GM15510 (cell line): Measurements from ENCODE around the gene TGFBI.

Experiments used
- POLR2A ChIP-seq: IDR thresholded peaks from 3 replicates; pipeline ENCODE4 v1.6.1; 2011; ENCODE audit warnings: borderline replicate concordance; ENCODE audit not compliant: insufficient read length; ENCODE audit errors: extremely low read depth

The TGFBI gene

DNA sequence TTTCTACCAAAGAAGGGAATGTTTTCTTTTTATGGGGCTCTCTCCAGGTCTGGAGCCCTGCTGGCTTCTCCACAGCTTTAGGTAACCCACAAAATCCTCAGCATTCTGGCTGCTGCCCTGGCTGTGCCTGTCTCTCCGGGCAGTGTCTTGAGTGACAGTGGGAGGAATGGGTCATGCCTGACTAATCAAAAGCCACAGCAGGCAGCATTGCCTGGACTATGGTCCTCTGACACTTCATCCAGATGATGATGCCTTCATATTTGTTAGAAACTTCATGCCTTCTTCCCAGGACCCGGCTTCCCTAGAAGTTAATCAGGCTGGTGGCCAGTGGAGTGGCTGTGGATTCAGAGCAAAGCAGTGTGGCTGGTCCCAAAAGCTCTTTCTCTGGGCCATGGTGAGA is 32.2 kb upstream of the TGFBI start:
- TF ChIP-seq POLR2A: no peak

DNA sequence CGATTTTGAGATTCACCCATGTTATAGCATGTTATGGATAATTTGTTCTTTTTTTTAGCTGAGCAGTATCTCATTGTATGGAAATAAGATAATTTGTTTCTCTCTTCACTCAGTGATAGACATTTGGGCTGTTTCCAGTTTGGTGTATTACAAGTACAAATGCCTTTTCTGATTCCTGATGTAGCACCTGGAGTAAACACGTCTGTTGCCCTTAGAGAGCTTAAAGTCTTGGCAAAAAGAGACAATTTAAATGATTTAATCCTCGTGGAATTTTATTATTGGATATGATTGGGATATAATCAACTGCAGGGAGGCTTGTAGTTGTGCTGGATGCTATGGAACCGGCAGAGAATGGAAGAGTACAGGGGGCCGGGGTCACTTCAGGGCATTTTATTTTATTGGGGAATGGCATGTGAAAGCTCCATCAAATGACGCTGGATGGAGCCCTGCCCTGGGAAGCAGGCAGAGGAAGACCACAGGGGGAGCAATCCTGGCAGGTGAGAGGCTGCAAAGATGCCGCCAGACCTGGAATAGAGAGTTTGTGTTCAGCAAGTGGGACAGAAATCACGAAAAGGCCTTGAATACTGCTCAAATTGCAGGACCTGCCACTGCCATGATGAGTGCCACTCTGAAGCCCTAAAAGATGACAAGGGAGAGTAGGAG is 31.0 kb upstream of the TGFBI start:
- no peak for TF ChIP-seq POLR2A

DNA sequence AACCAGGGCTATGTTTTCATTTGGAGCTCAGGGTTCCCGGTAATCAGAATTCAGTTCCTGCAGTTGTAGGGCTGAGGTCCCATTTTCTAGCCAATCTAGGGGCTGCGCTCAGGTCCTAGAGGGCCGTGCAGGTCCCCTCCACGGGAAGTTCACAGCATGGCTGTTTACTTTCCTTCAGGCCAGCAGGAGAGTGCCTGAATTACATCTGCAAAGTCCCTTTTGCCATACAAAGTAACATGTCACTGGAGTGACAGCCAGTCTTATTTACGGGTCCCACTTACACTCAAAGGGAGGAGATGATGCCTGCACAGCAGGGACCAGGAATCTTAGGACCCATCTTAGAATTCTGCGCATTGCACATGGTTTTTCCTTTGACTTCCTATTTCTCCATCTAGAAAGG is 29.9 kb upstream of the TGFBI start:
- TF ChIP-seq POLR2A: no peak

DNA sequence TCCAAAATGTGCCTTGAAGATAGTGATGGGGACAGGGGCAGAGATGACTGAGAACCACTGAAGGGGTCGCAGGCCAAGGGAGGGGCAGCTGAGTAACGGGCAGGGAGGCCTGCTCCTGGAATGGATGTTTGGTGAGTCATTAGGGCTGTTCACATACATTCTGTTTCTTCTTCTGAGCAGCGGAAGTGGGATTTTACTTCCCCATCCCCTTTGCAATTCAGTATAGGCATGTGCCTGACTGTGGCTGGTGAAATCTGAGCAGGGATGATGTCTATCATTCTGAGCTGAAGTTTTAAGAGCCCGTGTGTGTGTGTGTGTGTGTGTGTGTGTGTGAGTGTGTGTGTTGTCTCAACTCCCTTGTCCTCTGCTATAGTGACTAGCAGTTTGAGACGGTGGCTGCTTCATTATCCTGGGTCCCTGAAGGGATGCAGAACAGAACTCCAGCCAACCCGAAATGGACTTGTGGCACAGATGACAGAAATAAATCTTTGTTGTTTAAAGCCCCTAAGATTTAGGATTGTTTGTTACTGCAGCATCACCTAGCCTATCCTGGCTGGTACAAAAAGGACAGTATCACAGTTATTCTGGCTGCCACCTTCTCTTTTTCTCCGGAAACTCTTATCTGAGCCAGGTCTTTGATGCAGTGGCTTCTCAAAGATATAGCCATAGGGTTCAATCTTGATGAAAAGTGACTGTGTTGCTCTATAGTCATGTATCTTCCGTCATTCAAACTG is 29.2 kb upstream of the TGFBI start:
- TF ChIP-seq POLR2A: no peak

DNA sequence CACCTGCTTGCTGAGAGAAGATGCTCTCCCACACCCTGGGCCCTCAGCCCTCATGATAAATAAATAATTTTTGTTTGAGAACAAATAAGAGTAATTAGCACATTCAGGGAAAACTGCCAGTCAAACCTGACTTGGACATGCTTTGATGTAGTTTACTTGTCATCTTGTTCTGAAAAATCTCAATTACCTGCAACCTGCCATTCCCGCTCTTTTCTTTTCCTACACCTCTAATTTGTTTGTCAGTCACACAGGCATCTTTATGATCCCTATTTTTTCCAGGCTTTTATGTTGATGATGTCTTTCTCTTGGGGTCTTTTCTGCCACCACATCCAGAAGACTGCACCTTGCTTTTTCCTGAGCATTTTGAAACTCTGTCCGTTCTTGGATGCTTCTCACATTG is 28.6 kb upstream of the TGFBI start:
- TF ChIP-seq POLR2A: no peak

DNA sequence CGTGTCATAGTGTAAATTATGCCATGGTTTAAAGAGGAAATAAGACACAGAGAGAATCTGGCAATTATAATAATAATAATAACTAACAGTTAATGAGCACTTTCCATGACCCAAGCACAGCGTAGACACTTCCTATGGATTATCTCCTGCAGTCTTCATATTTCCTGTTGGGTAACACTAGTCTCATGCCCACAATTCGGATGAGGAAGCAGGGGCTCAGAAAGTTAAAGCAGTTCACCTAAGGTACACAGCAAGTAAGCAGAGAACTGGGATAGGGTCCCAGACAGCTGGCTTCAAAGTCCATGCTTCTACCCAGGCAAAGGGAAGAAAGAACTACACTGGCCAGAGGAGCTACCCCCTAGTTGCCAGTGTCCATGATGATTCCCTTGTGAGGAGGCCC is 27.9 kb upstream of the TGFBI start:
- no peak for TF ChIP-seq POLR2A

DNA sequence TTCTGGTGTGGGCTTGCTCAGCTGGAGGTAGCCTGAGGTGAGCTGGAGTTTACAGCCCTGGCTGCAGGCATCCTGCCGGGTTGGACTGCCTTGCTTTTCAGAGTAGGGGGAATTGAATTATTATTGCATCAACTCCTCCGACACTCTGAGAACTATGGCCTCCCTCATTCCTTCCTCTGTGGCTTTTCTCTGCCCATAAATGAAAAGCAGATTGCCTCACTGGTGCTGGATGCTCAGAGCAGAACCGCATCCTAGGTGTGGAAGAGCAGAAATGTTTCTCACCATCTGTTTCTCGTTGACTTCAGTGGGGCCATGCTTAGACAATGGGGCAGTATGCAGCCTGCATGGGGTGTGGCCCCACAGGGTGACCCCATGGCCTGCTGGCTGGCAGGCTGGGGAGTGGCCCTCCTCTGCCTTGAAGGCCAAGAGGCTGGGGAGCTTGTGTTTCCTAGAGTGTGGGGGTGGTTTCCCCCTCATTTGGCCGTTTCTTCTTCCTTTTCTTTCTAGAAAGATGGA is 27.3 kb upstream of the TGFBI start:
- no peak for TF ChIP-seq POLR2A

DNA sequence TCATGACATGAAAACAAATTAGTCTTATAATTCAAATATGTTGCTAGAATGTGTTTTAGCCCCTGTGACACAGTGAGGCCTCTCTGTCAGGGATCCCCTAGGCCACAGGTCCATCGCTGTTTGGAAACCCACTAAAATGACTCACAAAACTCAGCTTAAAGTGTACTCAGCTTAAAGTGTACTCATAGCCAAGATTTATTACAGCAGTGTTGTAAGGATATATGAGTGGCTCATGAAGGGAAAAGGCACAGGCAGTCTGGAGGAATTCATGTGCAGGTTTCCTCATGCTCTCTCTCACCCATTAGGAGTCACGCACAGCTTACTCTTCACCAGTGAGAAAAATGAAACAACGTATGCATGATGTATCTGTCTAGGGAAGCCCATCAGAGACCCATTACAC is 24.4 kb upstream of the TGFBI start:
- TF ChIP-seq POLR2A: no peak

DNA sequence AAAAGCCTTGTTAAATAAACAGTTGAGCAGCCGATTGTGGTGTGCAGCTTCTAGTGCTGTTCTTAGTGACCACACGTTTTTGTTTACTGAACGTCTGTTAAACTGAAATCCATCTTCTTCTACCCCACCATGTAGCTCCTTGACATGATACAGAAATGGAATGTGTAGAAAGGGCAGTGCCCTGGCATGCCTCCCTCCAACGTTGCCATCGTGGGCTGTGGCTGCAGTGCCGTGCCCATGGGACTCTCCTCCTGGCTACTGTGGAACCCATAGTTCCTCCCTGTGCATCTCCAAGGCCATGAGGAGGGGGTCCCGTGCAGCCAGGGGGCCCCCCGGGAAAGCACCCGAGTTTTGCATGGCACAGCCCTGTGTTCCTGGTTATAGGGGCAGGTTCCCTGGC is 23.3 kb upstream of the TGFBI start:
- TF ChIP-seq POLR2A: no peak

DNA sequence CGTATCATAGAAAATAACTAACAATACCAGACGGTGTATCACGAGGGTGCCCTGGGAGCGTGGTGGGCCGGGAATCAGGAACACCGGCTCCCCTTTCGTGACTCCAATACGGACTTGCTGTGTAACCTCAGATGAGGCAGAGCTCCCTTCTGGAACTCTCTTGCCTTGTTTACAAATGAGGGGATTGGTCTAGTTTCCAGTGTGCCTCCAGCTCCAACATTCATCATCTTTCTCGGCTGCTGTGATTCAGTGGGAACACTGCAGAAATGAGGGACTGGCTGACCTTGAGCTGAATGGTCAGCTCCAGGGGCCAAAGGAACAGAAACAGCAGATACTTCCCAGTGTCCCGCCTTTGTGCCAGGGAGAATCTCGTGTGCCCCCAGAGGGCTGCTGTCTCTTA is 22.6 kb upstream of the TGFBI start:
- no peak for TF ChIP-seq POLR2A

DNA sequence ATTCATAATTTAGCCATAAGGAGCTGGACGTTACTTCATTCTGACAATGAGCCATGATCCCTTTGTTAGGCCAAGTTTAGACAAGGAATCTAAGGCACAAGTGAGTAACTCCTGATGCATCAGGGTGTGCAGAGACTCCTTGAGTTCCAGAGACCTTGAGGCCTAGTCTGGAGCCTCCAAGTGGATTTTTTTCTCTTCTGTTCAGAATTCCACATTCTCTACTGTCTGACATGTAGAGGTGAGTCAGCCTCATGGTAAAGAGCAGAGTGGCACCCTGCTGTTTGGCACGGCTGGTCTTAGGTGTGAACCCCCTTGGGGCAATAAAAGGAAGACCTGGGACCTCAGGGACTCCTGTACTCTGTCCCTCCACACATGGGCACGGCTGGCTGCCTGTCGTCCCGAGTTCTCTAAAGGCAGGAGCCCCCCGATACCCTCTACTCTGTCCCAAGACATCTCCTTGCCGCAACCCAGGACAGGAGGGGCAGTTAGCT is 22.0 kb upstream of the TGFBI start:
- no peak for TF ChIP-seq POLR2A

DNA sequence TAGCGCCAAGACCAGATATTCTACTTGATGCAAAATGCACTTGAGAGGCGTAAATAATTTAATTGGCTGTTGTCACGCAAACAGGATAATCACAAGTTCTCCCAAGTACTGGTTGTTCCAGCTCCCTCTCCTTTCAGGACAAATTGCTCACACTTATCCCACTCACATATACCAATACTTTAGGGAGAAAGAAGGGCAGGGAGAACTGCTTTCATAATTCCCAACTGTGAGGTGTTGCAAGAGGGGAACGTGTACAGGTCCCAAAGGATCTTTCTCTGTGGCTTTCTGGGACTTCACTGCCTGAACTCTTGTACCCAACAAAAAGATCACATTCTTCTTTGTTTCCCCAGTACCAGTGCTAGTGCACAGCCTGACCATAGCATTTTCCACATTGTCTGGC is 21.5 kb upstream of the TGFBI start:
- TF ChIP-seq POLR2A: no peak

DNA sequence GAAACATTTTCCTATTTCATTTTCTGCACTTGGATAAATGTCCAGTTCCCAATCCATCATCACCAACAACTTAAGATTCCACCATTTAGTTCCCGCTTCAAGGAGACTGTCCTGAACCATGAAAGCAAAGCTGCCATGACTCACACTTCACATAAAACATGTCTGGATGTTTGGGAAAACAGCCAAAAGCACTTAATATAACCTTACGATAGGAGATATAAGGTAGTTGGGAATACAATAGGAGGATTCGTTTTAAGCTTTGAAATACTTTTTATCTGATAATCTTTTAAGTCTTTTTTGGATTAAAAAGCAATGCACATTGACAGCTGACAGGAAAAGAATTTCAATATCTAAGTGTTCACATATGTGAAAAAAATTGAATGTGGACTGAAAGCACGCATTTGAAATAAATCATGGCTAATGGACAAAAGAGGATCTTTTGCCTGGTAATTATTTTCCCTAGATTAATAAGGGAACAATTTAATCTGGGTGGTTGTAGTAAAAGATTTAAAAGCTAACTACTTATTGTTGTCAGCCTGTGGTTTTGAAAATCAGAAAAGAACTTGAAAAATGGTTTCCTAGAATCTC is 17.3 kb upstream of the TGFBI start:
- TF ChIP-seq POLR2A: no peak

DNA sequence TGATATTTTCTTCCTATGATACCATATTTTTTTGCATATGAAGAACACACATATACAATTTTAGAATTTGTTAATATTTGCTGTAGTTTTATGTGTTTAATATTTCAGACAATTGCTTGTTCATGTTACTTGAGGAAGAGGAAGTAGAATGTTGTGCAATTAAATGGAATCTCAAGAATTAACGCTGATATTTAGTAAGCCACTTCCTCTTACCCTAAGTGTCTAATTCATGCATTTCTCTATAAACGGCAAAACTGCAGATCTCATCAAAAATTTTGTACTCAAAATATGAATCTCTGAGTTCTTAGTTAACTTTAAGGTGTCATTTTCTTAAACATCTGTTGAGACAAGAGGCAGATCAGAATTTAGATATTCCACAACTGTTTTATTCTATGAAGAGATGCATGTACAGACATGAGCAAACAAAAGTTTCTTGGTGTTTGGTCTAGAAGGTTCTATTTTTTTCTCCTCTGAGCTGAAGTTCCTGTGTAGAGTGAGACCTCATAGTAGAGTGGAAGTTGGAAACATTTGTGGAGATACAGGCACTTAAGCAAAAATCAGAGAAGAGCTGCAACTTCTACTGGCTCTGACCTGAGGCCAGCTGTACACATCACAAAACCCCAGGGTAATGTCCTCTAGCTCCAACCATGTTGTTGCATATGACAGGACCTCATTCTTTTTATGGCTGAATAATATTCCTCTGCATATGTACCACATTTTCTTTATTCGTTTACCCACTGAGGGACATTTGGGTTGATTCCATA is 16.6 kb upstream of the TGFBI start:
- no peak for TF ChIP-seq POLR2A

DNA sequence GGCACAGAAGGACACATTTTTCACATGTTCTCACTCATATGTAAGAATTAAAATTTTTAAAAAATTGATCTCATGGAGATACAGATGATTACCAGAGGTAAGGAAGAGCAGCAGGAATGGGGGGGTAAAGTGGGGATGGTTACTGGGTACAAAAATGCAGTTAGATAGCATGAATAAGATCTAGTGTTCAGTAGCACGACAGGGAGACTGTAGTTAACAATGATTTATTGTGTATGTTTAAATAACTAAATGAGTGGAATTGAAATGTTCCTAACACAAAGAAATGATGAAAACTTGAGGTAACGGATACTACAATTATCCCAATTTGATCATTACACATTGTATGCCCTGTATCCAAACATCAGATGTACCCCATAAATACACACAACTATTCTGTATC is 15.2 kb upstream of the TGFBI start:
- TF ChIP-seq POLR2A: no peak

DNA sequence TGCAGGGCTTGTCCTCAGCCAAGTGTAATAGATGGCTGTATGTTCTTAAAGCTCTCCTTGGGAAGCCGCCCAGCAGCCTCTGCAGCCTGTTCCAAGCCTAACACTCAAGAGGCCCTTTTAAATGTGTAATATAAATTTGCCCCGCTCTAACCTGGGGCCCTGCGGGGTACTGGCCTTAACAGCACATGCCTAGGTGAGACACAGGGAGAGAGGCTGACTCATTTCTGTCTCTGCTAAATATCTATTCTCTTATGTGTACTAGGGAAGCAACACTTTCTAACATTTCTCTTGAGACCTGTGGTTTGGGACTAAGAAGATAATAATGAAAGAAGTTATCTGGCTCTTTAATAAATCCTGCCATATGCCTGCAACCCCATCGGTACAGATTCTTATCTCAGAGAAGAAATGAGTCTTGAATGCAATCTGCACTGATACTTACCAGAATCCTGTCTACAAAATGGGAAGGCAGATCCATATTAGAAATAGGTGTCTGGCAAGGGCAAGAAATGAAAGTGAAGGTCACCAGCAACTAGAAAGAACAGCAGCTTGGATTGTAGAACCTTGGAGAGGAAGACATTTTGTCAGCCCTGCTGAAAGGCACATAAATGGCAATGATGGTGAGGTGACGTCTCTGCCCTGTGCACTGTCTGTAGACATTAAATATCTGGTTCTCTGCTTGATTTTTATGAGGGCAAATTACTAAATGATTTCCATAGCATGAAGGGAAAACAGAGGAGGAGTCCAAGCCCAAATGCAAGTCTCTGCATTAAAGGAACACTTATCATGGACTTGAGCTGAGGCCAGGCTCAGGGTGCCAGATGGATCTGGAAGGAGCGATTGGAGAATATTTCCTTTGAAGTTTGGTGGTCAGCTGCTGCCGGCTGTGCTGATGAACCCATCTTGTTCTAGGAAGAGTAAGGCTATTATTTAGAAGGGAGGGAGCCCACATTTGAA is 14.5 kb upstream of the TGFBI start:
- no peak for TF ChIP-seq POLR2A
